BJ (cell line): ENCODE results near the gene DPPA5. TPM values are rescaled to one million over a fixed set of nuclear protein-coding genes. Genes with fewer than 3 reads are reported as not detected.

ENCODE experiments used
- CTCF ChIA-PET: fragments of 350-600 bp; formaldehyde crosslinking; extraction: SDS; loops from one replicate; lab custom pipeline; 2021; ENCODE audit warnings: antibody characterized with exemption, inconsistent platforms; lab: Yijun Ruan, JAX
- POLR2A ChIA-PET: fragments of 300-600 bp; sonication (Branson Sonifier 250); formaldehyde crosslinking; extraction: SDS; loops from one replicate; lab custom pipeline; 2021; ENCODE audit warnings: antibody characterized with exemption; lab: Charles Lee
- DNase-seq: peaks from one replicate; pipeline ENCODE4 v3.0.0-alpha.2; 2011; ENCODE audit warnings: low read depth
- H3K27me3 ChIP-seq: 2 replicates; pipeline ENCODE4 v1.6.0; 2011; ENCODE audit warnings: low read length; ENCODE audit not compliant: control insufficient read depth, insufficient read depth
- H3K36me3 ChIP-seq: 2 replicates; pipeline ENCODE4 v1.5.1; 2011; ENCODE audit warnings: low read length; ENCODE audit not compliant: control insufficient read depth, insufficient read depth
- H3K4me3 ChIP-seq: 2 replicates; pipeline ENCODE4 v1.5.1; 2011; ENCODE audit warnings: low read depth, mild to moderate bottlenecking, control low read depth, low read length
- CTCF ChIP-seq: IDR thresholded peaks from 2 replicates; pipeline ENCODE4 v1.5.1; 2011; ENCODE audit warnings: low read depth, mild to moderate bottlenecking, control low read depth, inconsistent platforms, low read length, moderate library complexity; ENCODE audit not compliant: insufficient read depth
- polyA plus RNA-seq: library from polyadenylated mRNA; depleted of rRNA; stranded (reverse); fragments of >200 nt; gene quantifications from 2 replicates; pipeline ENCODE4 v1.2.3, GENCODE V29; 2011

Gene DPPA5
- polyA plus RNA-seq, 1 experiment = not detected

- no peak for TF ChIP-seq CTCF
- no peak for DNase-seq
- ChIA-PET POLR2A (no interaction called here), CTCF (no interaction called here)
- Histone ChIP-seq H3K4me3 (no peak overlapping the region), H3K27me3 (peaks cover 2% of the 10 kb centered on the region; the same call in 1 of the 2 replicates), H3K36me3 (no peaks in the 10 kb centered on the region)
Measured at GRCh38 chr6:73364549-73364948, 10.5 kb upstream of the DPPA5 start.

- H3K4me3 ChIP-seq = no peak overlapping the region
- CTCF ChIA-PET = no interaction called here
Measured at GRCh38 chr6:73364121-73364520, 10.0 kb upstream of the DPPA5 start.

GRCh38 chr6:73363537-73363875, 9.4 kb upstream of the DPPA5 start:
- no peaks in the 10 kb centered on the region for H3K36me3 ChIP-seq
- no peak overlapping the region for H3K4me3 ChIP-seq
- POLR2A ChIA-PET = no interaction called here
- no peak for TF ChIP-seq CTCF
- H3K27me3 ChIP-seq = no peaks in the 10 kb centered on the region
- no peak for DNase-seq
- CTCF ChIA-PET = no interaction called here

More at GRCh38 chr6:73364121-73364520, 10.0 kb upstream of the DPPA5 start:
- Histone ChIP-seq H3K27me3 (peaks cover 2% of the 10 kb centered on the region; the same call in 1 of the 2 replicates), H3K36me3 (no peaks in the 10 kb centered on the region)
- POLR2A ChIA-PET = no interaction called here
- no peak for DNase-seq
- TF ChIP-seq CTCF = no peak

- DNase-seq = no peak
- CTCF ChIA-PET = no interaction called here
- no peak overlapping the region for H3K4me3 ChIP-seq
- H3K27me3 ChIP-seq = no peaks in the 10 kb centered on the region
- TF ChIP-seq CTCF = no peak
- POLR2A ChIA-PET = no interaction called here
- no peaks in the 10 kb centered on the region for H3K36me3 ChIP-seq
Measured at GRCh38 chr6:73362869-73363536, 8.9 kb upstream of the DPPA5 start.

GRCh38 chr6:73362358-73362757, 8.3 kb upstream of the DPPA5 start, which contains the start of gene KHDC3L:
Gene KHDC3L, plus strand, starts transcription at chr6:73362658. Its CDS starts 72 bp downstream, at chr6:73362730.
- DNase-seq = no peak
- ChIA-PET CTCF (no interaction called here), POLR2A (no interaction called here)
- Histone ChIP-seq H3K36me3 (no peaks in the 10 kb centered on the region), H3K27me3 (no peaks in the 10 kb centered on the region), H3K4me3 (no peak within 1 kb of the TSS)
- TF ChIP-seq CTCF = no peak
